H54 (cell line): ENCODE results near the gene CLCF1.

Experiments
- DNase-seq: peaks from one replicate; pipeline ENCODE4 v3.0.0; 2011; ENCODE audit warnings: low spot score, mixed read lengths; ENCODE audit not compliant: insufficient read length
- FAIRE-seq: peaks from 3 replicates; lab custom pipeline; 2011; peaks lifted over from hg19 to GRCh38; lab: Jason Lieb, UNC
- POLR2A ChIP-seq: IDR thresholded peaks from 2 replicates; pipeline ENCODE4 v1.6.1; 2011; ENCODE audit warnings: low read depth, mild to moderate bottlenecking, low read length

CLCF1 gene

DNA sequence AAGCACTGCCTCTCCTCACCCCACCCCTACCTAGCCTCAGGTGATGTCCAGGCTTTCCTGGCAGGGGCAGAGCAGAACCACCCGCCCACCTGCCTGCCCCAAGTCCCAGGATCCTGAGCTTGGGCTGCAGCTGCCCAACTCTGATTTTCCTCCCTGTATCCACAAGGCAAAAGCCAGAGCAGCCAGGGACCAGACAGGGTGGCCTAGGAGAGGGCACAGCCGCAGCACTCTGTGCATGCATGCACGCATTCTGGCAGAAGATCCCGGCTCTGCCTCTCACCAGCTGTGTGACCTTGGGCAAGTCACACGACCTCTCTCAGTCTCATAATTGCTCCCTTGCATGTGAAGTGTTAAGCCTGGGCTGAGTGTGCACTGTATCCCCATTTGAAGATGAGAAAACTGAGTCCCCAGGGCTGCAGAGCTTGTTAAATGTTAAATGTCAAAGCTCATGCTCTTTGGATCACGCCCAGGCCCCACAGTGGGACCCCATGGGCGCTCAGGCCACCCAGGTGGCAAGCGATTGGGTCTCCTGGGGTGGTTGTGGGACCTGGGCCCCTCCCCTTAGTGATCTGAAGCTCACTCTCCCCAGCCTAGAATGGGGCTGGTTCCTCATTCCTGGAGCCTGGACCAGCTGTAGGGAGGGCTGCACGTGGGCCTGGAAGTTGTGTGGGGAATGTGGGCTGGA lies 39.2 kb upstream of the CLCF1 start:
- no peak for TF ChIP-seq POLR2A
- FAIRE-seq (no peak), DNase-seq (no peak)

DNA sequence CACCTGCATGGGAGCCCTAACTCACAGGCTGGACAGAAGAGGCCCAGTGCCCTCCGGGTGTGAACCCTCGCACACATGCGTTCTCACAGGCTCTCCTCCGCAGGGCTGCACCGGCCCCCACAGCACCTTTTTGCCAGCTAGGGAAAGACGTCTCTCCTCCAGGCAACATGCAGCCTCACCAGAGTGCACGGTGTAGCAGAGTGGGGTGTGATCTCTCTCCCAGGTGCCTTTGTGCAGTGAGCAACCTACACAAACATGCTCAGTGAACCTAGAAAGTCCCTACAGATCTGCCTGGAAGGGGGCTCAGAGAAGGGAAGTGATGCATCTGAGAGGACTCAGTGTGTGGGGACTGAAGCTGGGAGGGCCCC lies 38.4 kb upstream of the CLCF1 start:
- DNase-seq: no peak
- no peak for FAIRE-seq
- TF ChIP-seq POLR2A: no peak

- DNase-seq: no peak
- FAIRE-seq: no peak
- no peak for TF ChIP-seq POLR2A
Observed at GRCh38 chr11:67410984-67411784, 37.8 kb upstream of the CLCF1 start.

DNA sequence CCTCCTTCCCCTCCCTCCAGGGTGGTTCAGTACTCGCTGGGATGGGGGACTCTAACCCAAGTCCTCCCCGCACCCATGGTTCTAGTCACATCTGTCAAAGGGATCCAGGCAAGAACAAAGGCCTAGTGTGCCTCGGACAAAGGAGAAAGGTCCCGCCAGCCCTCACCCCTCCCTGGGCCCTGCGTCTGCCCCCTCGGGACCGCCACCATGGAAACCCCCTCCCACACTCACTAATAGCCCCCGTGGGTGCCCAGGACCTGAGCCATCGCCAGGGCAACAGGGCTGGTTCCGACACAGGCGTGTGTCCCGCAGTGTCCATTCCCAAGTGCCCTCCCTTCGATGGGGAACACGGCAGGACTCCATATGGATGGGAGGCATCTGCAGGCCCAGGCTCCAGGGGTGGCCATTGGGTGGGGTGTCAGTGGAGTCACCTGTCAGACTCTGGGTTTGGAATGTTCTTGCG lies 37.0 kb upstream of the CLCF1 start:
- no peak for TF ChIP-seq POLR2A
- no peak for DNase-seq
- no peak for FAIRE-seq

DNA sequence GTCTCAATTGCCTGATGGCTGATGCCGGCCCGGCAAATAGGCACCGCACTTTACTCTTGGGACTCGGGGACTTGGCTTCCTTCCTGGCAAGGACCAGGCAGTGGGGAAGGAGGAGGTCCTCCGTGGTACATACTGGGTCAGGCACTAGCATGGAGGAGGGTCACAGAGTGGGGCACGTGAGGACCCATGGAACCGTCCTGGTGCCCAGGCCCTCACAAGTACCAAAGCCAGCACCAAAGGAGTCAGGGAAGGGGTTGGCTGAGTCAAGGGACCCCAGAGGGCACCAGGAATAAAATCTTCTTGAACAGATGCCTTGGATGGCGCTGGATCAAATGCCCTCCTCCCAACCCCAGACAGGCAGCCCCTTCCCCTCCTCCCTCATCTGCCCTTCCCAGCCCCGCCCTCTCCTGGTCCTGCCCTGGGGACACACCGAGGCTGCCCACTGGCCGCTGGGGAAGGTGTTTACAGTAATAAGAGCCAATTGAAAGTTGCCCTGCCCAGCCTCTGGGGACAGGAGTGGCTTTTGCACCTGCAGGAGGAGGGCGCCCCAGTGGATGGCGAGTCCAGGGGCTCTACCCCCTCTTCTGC lies 36.5 kb upstream of the CLCF1 start:
- no peak for TF ChIP-seq POLR2A
- FAIRE-seq (no peak), DNase-seq (no peak)

DNA sequence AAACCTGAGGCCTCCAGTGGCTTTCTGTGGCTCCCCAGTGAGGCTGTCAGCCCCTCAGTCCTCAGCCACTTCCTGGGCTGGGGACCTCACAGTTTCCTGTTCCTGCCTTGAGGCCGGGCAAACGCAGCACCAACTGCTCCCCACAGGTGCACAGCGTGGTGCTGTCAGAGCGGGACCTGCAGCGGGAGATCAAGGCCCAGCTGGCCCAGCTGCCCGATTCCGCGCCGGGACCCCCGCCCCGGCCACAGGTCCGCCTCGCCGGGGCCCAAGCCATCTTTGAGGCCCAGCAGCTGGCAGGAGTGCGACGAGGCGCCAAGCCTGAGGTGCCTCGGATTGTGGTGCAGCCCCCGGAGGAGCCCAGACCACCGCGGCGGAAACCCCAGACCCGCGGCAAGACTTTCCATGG lies 35.9 kb upstream of the CLCF1 start:
- no peak for DNase-seq
- FAIRE-seq: no peak
- no peak for TF ChIP-seq POLR2A

- FAIRE-seq (no peak), DNase-seq (no peak)
- TF ChIP-seq POLR2A: no peak
Observed at GRCh38 chr11:67408437-67409200, 35.2 kb upstream of the CLCF1 start.

GRCh38 chr11:67407688-67408163 lies 34.3 kb upstream of the CLCF1 start:
- no peak for TF ChIP-seq POLR2A
- FAIRE-seq (no peak), DNase-seq (no peak)

DNA sequence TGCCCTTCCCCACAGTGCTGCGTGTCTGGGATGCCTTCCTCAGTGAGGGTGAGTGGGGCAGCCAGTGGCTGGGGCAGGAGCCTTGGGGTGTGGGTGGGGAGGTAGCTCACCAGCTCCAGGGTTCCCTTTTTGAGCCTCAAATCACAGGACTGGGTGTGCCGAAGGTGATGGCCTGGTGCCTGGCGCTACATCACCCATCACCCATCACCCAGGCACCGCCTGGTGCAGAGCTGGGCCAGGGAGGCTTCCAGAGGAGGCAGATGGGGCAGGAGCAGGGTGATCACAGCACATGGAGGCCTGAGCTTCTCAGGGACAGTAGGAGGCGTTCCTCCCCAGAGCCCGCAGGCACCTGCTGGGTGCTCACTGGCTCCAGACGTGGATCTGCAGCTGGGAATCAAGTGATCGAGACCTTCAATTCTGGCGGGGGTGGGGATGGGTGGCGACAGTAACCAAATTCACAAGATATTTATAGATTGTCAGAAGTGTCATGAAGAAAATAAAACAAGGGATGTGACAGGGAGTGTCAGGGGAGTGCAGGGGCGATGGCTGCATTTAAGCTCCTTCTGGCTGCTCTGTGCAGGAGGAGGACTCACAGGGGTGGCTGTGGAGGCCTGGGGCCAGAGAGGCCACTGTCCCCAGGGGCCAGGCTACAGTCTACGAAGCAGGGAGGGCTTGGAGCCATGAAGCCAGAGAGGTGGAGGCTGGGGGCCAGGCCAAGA lies 33.7 kb upstream of the CLCF1 start:
- FAIRE-seq (no peak), DNase-seq (no peak)

GRCh38 chr11:67406420-67406968 lies 33.1 kb upstream of the CLCF1 start:
- FAIRE-seq: no peak
- DNase-seq: no peak
- no peak for TF ChIP-seq POLR2A

More for the DNA sequence above, 33.7 kb upstream of the CLCF1 start:
- TF ChIP-seq POLR2A: no peak

- TF ChIP-seq POLR2A: no peak
- DNase-seq: no peak
- FAIRE-seq: no peak
Observed at GRCh38 chr11:67405688-67406339, 32.4 kb upstream of the CLCF1 start.

DNA sequence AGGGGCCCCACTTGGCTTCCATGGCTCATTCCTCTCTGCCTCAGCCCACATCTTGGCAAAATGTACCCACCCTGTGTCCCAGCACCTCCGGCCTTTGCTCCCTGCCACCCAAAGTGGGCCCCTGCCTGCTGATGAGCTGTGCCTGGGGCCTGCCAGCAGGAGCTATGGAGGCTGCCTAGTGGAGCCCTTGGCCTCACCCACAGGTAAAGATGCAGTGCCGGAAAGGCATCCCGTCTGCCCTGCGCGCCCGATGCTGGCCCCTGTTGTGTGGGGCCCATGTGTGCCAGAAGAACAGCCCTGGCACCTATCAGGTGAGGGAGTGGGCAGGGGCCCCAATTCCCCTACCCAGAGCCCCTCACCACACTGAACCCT lies 31.8 kb upstream of the CLCF1 start:
- FAIRE-seq (no peak), DNase-seq (no peak)
- no peak for TF ChIP-seq POLR2A
